GM12873 (cell line): ENCODE results near the gene INF2.

Source experiments
- CTCF ChIP-seq: IDR thresholded peaks from 2 replicates; pipeline ENCODE4 v1.5.1; 2012; ENCODE audit warnings: low read depth, mild to moderate bottlenecking, moderate library complexity, low read length, control low read depth; ENCODE audit not compliant: insufficient read depth; ENCODE audit errors: missing control alignments

Gene INF2

GRCh38 chr14:104709387-104710039, 20.1 kb downstream of the INF2 start:
- no peak for TF ChIP-seq CTCF

GRCh38 chr14:104710071-104710735, 20.8 kb downstream of the INF2 start:
- no peak for TF ChIP-seq CTCF

GRCh38 chr14:104712881-104713734, 23.7 kb downstream of the INF2 start:
- no peak for TF ChIP-seq CTCF

GRCh38 chr14:104714066-104714465, 24.6 kb downstream of the INF2 start:
- no peak for TF ChIP-seq CTCF

GRCh38 chr14:104714681-104715080, 25.3 kb downstream of the INF2 start:
- no peak for TF ChIP-seq CTCF

- TF ChIP-seq CTCF = no peak
These were observed 26.0 kb downstream of the INF2 start for GRCh38 chr14:104715416-104715815.

GRCh38 chr14:104715871-104716270, 26.5 kb downstream of the INF2 start:
- TF ChIP-seq CTCF = no peak
